HG02571 (cell line): ENCODE measurements around the gene EIPR1.

Experiments used
- ATAC-seq: cut with Tn5 transposase; IDR thresholded peaks from one replicate; pipeline ENCODE4 v1.9.1; 2021; ENCODE audit warnings: mild to moderate bottlenecking, moderate library complexity; ENCODE audit not compliant: unreplicated experiment

The EIPR1 gene

DNA sequence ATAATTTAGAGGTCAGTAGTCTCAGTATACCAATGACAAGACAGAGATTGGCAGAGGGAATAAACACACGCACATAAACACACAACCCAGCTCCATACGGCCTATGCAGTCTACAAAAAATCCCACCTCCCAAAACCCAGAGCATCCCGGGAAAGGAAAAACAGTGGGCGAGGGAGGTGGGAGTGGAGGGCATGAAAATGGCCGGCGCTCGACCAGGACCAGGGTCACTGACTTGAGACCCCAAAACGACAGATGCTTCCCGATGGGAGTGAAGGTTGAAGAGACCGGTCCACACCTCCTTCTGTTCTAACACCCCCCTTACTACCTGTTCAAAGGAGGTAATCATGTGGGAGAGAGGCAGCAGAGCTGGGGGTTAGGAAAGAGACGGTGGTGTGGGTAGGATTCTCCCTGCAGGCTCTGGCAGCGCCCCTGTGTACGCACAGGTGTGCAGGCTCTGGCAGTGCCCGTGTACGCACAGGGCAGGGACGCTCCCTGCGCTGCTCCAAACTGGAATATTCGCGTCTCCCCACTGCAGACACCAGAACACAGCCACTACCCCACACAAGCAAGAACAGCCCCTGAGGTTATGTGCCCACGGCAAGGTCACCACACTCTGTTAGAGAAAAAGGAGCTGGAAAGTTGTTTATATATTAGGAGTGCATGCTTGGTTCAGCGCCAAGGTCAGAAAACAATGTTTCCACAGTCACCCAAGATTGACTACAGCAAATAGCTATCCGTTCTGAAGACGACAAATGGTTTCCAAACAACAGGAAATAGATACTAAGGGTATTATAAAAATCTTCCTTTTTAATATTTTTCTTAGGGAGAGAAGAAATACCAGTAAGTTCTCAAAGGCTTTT is 67.9 kb downstream of the EIPR1 start:
- ATAC-seq = no peak

GRCh38 chr2:3307901-3308300 is 69.7 kb downstream of the EIPR1 start:
- no peak for ATAC-seq

GRCh38 chr2:3307236-3307635 is 70.4 kb downstream of the EIPR1 start:
- no peak for ATAC-seq

- no peak for ATAC-seq
Observed at GRCh38 chr2:3305952-3306351, 71.7 kb downstream of the EIPR1 start.

GRCh38 chr2:3305431-3305830 is 72.2 kb downstream of the EIPR1 start:
- no peak for ATAC-seq

DNA sequence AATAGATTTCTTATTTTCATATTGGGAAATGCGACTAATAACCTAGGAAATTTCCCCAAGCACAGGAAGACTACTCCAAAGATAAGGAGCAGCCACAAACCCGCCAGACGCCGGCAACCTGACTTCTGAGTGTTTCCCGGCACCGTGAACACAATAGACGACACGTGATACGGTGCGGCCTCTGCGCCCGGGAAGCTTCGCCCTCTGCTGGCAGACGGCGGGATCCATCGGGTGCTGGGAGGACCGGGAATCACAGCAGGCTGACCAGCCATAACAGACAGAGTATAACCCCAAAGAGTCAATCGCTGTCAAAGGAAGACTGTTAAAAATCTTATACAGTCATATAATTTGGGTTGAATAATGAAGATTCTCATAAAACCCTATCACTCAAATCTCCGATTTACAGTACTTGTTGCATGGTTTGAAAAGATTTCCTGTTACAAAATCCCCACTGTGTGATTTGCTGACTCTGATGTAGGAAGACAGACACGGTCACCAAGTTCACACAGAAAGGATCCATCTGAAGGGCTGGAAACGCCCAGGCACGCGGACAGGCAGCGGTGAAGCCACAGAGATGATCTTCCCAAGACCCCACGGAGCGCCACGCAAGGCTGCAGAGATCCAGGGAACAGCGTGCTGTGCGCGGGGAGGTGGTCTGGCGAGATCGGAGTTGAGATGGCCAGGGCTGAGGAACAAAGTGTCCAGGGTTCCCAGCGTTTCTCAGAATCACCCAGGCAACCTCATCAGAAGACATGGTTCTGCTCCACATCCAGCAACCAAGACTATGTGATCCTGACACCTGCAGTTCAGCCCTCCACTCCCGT is 73.8 kb downstream of the EIPR1 start:
- peak; percentile 97 for ATAC-seq

DNA sequence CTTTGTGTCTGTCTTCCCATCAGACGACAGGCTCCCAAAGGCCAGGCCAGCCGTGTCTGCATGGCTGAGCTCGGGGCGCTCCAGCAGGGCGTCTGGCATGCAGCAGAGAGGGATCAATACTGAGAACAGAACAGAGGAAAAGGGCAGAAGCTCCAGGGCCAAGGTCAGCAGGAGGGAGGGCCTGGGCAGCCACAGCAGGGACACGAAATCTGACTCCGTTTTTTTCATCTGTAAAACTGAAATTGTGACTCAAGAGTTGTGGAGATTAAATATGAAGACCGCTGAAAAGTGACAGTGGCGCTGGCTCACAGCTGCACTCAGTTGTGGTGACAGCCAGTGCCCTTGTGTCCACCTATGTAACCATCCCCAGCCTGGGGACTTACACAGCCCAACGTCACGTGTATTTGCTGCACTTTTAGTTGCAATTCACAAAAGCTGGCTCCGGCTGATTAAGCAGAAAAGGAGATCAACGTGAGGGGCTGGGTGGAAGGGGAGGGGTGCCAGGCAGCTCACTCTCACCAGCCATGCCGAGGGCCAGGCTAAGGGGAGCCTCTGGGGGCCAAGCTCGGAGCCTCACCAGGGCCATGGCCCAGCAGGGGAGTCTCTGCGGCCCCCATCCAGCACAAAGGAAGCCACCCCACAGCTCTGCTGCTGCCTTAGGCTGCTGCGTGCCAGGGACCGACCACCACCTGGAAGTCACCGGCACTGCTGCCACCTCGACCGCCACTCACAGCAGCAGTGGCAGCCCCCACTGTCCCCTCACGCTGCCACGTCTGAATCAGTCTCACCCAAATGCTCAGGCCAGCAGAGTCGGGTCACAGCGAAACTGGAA is 74.7 kb downstream of the EIPR1 start:
- no peak for ATAC-seq

DNA sequence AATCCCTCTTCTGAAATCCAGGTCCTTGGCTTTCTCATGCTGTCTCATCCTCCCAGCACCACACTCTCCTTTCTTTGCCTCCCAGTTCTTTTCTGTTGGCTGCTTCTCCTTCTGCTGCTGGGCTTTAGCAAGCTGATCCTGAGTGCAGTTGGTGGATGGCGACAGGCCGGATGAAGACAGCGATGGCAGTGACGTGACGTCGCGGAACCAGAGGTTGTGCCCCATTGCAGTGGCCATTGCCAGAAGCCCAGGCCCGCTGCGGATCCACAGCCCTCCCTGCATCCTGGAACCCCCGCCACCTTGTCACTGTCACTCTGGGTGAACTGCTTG is 75.2 kb downstream of the EIPR1 start:
- no peak for ATAC-seq

DNA sequence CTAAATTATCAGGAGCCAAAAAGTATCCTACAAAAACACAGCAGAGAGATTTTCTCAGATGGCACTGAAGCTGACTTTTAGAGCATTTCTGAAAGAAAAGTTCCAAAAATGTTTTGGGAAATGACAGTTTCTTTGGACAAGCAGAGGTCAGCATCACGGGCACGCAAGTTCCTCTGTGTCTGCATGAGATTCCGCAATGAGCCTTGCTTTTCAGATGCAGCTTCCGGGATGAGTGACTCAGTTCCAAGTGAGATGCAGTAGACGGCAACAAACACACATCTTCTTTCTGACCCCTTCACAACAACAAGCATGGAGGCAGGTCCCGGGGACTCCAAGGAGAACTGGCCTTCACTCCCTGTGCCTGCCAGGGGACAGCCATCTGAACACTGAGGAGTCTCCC is 76.6 kb downstream of the EIPR1 start:
- no peak for ATAC-seq

DNA sequence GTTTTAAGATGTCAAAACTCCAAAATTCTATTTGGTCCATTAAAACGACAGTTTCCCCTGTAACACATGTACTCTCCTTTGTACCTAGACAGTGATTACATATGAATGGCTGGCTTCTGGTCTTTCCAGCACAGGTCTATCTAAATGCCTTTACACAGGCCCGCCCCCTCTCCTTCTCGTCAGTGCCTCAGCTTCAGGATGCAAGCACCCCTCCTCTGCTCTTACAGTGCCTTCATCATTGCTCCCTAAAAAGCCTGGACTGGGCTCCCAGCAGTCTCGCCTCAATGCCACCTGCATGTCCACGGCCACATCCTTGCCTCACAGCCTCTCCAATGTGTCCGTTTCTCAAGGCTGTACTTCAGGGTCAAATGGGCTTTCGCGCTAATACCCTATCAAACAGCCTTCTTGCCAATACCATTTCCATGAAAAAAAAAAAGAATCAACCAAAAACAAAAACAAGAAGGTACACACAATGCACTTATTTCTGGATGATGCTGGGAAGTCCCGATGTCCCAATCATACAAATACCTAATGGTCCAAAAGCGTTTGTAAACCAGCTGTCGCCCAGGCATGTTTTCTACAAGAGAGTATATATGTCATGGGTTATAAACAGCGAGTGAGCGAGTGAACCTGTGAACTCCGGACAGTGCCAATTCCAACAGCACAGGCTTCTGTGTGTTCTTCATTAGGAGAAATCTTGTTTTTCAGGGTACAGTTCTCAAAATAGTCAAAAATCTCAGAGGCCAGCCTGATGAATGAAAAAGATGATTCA is 77.2 kb downstream of the EIPR1 start:
- no peak for ATAC-seq

- no peak for ATAC-seq
Observed at GRCh38 chr2:3299703-3300102, 77.9 kb downstream of the EIPR1 start.

DNA sequence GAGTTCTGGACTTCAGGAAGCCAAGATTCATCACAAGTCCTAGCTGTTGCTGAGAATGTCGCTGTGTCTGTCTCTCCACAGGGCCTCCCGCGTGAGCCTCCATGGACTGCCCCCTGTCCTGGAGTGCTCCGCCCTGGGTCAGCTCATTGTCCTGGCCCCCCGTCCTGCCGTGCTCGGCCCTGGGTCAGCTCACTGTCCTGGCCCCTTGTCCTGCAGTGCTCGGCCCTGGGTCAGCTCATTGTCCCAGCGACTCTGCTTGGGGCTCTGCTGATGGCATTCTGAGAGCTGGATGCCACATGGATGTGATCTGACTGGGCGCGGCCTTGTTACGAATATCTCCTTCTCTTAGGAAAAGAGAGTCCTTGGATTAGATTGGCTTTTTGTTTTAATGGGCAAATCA is 78.5 kb downstream of the EIPR1 start:
- no peak for ATAC-seq

DNA sequence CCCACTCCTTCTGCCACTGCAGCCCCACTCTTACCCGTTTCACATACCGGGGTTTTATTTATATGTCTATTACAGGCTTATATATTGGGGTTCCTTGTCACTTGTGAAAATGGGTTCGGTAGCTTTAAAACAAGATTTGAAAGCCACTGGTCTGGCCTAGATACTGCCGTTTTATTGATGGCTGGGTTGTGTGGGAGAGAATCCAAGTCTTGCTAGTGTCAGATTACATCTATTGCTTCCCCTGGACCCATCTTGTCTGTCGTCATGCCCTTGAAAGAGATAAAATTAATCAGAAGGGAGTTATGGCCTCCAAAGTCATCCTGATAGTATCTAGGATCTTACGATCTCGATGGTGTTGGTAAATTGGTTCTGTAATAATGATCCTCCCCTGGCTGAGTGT is 79.4 kb downstream of the EIPR1 start:
- no peak for ATAC-seq

- no peak for ATAC-seq
Observed at GRCh38 chr2:3297523-3297922, 80.1 kb downstream of the EIPR1 start.

- ATAC-seq = no peak
Observed at GRCh38 chr2:3296182-3296972, 81.2 kb downstream of the EIPR1 start.

- ATAC-seq = no peak
Observed at GRCh38 chr2:3294493-3294892, 83.1 kb downstream of the EIPR1 start.

GRCh38 chr2:3294069-3294468 is 83.5 kb downstream of the EIPR1 start:
- ATAC-seq = no peak

DNA sequence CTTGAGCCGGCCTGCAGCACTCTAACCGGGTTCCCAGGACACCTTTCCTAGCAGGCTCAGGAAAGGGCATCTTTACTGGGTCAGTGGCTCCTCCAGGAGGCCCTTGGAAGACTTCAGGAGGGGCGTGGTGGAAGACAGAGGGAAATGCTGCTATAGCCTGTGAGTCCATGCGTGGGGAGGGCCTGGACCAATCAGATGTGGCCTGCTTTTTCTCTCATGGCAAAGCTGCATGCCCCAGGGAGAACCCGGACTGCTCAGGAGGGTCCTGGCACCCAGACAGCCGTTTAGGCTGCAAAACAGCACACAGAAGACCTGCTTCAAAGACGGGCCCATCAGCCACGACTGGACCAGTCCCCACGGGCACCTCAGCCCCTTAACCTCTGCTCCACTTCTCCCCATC is 84.4 kb downstream of the EIPR1 start:
- ATAC-seq = no peak

GRCh38 chr2:3292416-3292815 is 85.2 kb downstream of the EIPR1 start:
- no peak for ATAC-seq

- no peak for ATAC-seq
Observed at GRCh38 chr2:3291750-3292149, 85.9 kb downstream of the EIPR1 start.
